ENCODE data around the gene RBM5. TPM values are rescaled to one million over a fixed set of nuclear protein-coding genes. Genes with fewer than 3 reads are reported as not detected.

The RBM5 gene
- total RNA-seq, 8 experiments from 2014 or later, result 117 to 288 (median 144) TPM

DNA sequence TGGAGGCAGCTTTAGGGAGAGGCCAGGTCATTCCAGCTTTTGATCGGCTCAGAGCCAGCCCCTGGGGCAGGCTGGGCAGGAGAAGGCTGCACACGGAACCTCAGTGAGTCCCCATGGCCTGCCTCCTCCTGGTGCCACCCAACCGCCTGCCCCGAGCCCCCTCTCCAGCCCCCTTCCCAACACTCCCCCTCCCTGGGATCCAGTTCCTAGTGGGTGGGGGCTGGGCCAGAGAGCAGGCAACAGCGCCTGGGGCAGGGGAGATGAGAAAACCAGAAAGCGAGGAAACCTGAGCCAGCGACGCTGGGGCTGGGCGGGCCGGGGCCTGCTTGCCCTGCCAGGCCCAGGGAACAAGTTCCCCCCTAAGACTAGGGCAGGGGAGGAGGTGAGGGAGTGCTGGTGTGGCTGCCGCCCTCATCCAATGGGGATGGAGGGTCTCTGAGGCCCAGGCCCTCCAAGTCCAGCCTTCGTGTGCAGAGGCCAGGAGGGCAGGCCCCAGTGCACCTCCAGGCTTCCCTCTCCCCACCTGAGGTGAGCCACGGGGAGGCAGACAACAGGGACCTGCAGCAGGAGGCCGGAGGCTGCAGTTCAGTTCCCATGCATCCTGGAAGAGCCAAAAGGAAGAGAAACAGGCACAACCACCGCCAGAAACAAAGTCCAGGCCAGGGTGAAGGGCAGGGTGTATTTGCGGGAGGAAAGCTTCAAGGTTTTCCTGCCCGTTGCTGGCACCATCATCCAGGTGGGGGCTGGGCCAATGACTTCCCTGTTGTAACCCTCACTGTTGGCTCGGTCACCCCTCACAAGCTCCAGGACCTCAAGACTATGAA is 62.4 kb downstream of the RBM5 start:
- 66 to 100% (median 73%) methylated on average over 1 to 3 of the region's 18 CpGs; no CpG with 5 or more reads in 6 of the 10 experiments for WGBS, 10 experiments
- no peak for ATAC-seq (replicated peaks in 6 of 8)
- in situ Hi-C loops (cut with MboI; ENCODE audit: low pct_unique_long_range_greater_than_20kb in 2 of 9, low sequenced_read_pairs in 9 of 9, unreplicated experiment in 9 of 9), result no loop called here
- peaks cover 3 to 9% of the 10 kb centered on the region in 2 donors for H3K4me1 ChIP-seq (replicated peaks in 1 of 2)
- H3K27ac ChIP-seq, result no peak overlapping the region
- H3K4me3 ChIP-seq, result no peak overlapping the region

DNA sequence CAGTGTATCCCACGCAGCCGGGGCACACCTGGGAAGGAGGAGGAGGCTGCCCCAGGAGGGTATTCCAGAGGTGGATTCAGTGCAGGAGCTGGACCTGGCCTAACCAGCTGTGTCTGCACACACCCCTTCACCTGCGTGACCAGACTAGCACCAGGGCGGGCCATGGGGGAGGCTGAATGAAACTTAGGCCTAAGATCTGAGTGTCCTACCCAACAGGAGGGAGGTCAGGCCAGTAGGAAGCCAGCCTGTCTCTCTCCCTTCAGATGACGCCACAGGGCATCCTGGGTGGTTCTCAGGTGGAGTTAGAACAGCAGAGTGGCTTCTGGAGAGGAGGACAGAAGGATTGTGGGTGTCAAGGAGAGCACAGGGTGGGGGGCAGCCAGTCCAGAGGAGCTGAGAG is 63.0 kb downstream of the RBM5 start:
- Histone ChIP-seq H3K4me1 (replicated peaks in 1 of 2) (peaks cover 9 to 10% of the 10 kb centered on the region in 2 donors), H3K4me3 (no peak overlapping the region), H3K27ac (no peak overlapping the region)
- 100% methylated on average over 1 of the region's 5 CpGs; no CpG with 5 or more reads in 9 of the 10 experiments for WGBS, 10 experiments
- in situ Hi-C loops (cut with MboI; ENCODE audit: low pct_unique_long_range_greater_than_20kb in 2 of 9, low sequenced_read_pairs in 9 of 9, unreplicated experiment in 9 of 9), result no loop called here
- ATAC-seq (replicated peaks in 6 of 8), result no peak

DNA sequence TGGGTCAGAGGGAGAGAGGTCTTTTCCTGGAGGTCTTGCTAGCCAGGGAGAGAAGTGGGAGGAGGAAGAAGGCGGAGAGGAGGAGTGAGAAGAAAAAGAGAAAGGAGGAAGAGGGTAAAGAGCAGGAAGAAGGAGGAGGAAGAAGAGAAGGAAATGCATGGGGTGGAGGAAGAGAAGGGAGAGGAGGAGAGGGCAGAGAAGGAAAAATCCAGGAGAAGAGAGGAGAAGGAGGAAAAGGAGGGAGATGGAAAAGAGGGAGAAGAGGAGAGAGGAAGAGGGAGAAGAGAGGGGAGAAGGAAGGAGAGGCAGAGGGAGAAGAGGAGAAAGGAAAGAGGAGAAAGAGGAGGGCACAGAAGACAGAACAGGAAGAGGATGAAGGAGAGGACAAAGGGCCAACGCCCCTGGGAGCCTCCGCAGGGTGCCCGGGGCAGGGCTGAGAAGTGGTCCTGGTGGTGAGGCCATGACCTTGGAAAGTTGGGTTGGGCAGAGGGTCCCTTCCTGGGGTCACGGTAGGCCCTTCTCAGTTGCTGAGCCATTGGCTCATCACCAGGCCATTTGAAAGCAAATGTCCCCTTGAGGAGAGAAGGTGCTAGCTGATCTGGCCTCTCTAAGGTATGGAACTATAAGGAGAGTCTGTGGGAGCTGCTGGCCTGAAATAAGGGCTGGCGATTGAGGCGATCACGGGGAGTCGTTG is 65.2 kb downstream of the RBM5 start:
- peaks cover 15 to 25% of the 10 kb centered on the region in 2 donors for H3K4me1 ChIP-seq (replicated peaks in 1 of 2)
- H3K27ac ChIP-seq, result no peak overlapping the region
- ATAC-seq (replicated peaks in 6 of 8), result no peak
- in situ Hi-C loops (cut with MboI; ENCODE audit: low pct_unique_long_range_greater_than_20kb in 2 of 9, low sequenced_read_pairs in 9 of 9, unreplicated experiment in 9 of 9), result no loop called here
- 24 to 91% (median 80%) methylated on average over 2 to 7 of the region's 9 CpGs for WGBS, 10 experiments
- peak overlapping the region; percentile 43 to 60 (median 46) for H3K4me3 ChIP-seq

DNA sequence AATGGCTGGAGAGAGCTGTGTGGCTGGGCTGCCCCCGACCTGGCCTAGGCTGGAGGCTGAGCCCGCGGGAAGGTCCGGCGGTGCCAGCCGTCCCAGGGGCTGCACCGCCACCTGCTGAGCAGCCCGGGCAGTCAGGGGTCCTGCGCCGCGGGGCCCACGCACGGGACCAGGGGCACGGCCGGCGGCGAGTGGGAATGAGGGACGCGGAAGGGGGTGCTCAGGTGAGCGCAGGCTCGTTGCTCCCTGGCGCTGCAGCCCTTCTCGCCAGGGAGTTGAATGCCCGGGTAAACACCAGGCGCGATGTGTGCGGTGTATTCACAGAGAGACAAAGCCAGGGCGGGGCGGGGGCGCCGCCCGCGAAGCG is 65.7 kb downstream of the RBM5 start:
- Histone ChIP-seq H3K4me1 (replicated peaks in 1 of 2) (peaks cover 15 to 25% of the 10 kb centered on the region in 2 donors), H3K27ac (no peak overlapping the region), H3K4me3 (peak overlapping the region; percentile 43 to 60 (median 46))
- 15% methylated on average over 10 of the region's 34 CpGs; no CpG with 5 or more reads in 9 of the 10 experiments for WGBS, 10 experiments
- in situ Hi-C loops (cut with MboI; ENCODE audit: low pct_unique_long_range_greater_than_20kb in 2 of 9, low sequenced_read_pairs in 9 of 9, unreplicated experiment in 9 of 9), result no loop called here
- peak in 6 of 8 experiments; percentile 21 to 54 (median 50) for ATAC-seq (replicated peaks in 6 of 8)

DNA sequence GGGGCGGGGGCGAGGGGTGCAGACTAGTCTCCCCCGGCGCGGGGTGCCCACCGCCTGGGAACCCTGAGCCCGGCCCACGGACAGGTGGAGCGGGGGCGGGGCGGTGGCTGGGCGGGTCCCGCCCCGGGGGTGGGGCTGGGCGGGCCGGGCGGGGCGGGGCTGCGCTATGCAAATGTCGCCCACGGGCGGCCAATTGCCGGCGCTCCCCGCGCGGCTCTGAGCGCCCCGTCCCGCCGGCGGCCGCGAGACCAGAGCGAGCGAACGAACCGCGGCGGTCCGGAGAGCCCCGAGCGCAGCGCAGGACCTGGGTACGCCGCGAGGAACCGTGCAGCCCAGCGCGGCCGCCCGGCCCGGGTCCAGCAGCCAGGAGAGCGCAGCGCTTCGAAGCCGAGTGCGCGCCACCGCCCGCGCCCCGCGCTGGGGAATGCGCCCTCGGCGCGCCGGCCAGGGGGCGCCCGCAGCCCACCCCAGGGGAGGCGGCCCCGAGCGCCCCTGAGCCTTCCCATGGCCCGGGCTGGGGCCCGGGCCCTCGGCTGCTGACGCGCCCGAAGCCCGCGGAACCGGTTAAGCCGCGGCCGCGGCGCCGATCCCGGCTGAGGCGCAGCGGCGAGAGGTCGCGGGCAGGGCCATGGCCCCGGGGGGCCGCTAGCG is 66.2 kb downstream of the RBM5 start, which contains the start of gene SEMA3F:
Gene SEMA3F (plus strand): TSS at position 485 of the 651 bp plus-strand sequence. CDS start 4,299 bp downstream, outside the sequence.
- in situ Hi-C loops (cut with MboI; ENCODE audit: low pct_unique_long_range_greater_than_20kb in 2 of 9, low sequenced_read_pairs in 9 of 9, unreplicated experiment in 9 of 9), result no loop called here
- ATAC-seq (replicated peaks in 6 of 8), result peak; percentile 85 to 93 (median 87)
- 0% methylated on average over 6 to 9 of the region's 98 CpGs; no CpG with 5 or more reads in 8 of the 10 experiments for WGBS, 10 experiments
- H3K4me3 ChIP-seq, result peak within 1 kb of the TSS; percentile 43 to 60 (median 46)
- no peak within 1 kb of the TSS for H3K27ac ChIP-seq
- peaks cover 15 to 25% of the 10 kb centered on the region in 2 donors for H3K4me1 ChIP-seq (replicated peaks in 1 of 2)

DNA sequence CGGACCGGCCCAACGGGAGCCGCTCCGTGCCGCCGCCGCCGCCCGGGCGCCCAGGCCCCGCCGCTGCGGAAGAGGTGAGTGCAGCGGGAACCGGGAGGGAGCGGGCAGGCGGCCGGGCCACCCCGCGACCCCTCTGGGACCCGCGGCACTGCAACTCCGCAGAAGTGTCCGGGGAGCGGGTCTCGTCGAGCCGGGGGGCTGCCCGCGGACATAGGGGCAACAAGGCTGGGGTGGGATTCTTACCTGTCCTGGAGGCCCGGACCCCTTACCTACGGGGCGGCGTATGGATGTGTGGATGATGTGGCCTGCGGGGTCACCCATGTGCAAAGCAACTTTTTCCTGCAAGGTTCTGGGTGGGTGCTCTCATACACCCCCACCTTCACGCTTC is 66.8 kb downstream of the RBM5 start:
- H3K27ac ChIP-seq, result no peak overlapping the region
- in situ Hi-C loops (cut with MboI; ENCODE audit: low pct_unique_long_range_greater_than_20kb in 2 of 9, low sequenced_read_pairs in 9 of 9, unreplicated experiment in 9 of 9), result no loop called here

DNA sequence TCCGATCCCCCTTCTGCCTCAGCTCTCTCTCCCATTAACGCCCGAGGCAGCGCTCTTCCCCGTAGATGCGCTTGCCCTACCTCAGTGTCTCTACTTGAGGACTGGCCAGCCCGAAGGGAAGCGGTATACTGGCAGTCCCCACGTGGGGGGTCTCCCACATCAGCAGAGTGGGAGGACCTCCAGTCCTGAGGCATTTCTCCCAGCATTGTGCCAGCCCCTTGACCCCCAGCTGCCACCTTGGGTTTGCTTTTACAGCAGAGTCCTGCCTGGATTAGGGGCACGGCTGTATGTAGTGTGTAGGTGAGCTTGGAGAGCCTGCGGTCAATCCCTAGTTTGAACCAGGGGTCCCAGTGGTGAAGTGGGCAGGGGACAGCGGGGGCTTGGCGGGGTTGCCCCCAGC is 67.2 kb downstream of the RBM5 start:
- ATAC-seq (replicated peaks in 6 of 8), result no peak
- WGBS, 10 experiments, result 5 to 50% (median 17%) methylated on average over 1 to 4 of the region's 13 CpGs; no CpG with 5 or more reads in 7 of the 10 experiments
- in situ Hi-C loops (cut with MboI; ENCODE audit: low pct_unique_long_range_greater_than_20kb in 2 of 9, low sequenced_read_pairs in 9 of 9, unreplicated experiment in 9 of 9), result no loop called here
- Histone ChIP-seq H3K27ac (no peak overlapping the region), H3K4me3 (peak overlapping the region; percentile 43 to 60 (median 46)), H3K4me1 (replicated peaks in 1 of 2) (peaks cover 18 to 29% of the 10 kb centered on the region in 2 donors)

More for the DNA sequence above, 66.8 kb downstream of the RBM5 start:
- no peak for ATAC-seq (replicated peaks in 6 of 8)
- Histone ChIP-seq H3K4me1 (replicated peaks in 1 of 2) (peaks cover 15 to 25% of the 10 kb centered on the region in 2 donors), H3K4me3 (peak overlapping the region; percentile 43 to 60 (median 46))
- 20% methylated on average over 1 of the region's 37 CpGs; no CpG with 5 or more reads in 9 of the 10 experiments for WGBS, 10 experiments

DNA sequence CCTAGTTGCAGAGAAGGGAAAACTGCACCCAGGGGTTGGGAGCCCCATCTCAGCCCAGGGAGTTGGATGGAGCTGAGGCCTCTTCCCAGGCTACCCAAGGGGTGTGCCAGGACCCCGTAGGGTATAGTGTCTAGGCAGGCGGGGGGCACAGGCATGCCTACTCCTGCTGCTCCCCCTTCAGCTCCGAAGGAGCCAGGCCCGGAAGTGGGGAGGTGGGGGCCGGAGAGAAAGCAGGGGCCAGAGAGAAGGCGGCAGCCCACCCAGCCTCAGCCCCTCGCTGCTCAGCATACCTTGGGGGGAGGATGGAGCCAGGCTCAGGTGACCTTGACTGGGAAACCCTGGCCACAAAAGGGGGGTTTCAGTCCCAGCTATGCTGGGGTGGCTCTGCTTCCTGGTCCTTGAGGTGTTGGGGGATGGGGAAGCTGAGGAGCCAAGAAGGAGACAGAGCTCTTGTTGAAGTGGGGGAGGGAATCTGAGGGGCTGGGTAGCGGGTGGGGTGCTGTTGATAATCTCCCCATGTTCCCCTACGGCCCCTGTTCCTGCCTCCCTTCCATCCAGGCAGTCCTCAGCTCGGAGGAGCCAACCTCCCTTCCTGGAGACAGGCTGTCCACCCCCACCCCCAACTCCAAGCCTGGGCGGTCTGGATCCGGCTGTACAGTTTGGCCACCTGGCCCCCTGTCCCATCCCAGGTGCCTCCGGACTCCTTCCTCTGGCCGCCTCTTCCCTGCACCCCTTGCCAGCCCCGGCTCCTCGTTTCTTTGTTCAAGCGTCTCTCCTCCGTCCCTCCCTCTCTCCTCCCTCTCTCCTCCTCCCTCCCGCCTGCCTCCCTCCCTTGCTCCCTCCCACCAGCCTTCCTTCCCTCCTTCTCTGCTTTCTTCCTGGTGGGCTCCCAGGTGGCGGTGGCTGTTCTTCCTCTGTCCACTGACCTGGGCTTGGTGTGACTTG is 68.1 kb downstream of the RBM5 start:
- H3K4me3 ChIP-seq, result peak overlapping the region in 2 of 5 donors; percentile 11
- H3K27ac ChIP-seq, result no peak overlapping the region
- WGBS, 10 experiments, result 17% methylated on average over 1 of the region's 20 CpGs; no CpG with 5 or more reads in 9 of the 10 experiments
- in situ Hi-C loops (cut with MboI; ENCODE audit: low pct_unique_long_range_greater_than_20kb in 2 of 9, low sequenced_read_pairs in 9 of 9, unreplicated experiment in 9 of 9), result no loop called here
- ATAC-seq (replicated peaks in 6 of 8), result peak in 1 of 8 experiments; percentile 7
- peaks cover 19 to 29% of the 10 kb centered on the region in 2 donors for H3K4me1 ChIP-seq (replicated peaks in 1 of 2)

DNA sequence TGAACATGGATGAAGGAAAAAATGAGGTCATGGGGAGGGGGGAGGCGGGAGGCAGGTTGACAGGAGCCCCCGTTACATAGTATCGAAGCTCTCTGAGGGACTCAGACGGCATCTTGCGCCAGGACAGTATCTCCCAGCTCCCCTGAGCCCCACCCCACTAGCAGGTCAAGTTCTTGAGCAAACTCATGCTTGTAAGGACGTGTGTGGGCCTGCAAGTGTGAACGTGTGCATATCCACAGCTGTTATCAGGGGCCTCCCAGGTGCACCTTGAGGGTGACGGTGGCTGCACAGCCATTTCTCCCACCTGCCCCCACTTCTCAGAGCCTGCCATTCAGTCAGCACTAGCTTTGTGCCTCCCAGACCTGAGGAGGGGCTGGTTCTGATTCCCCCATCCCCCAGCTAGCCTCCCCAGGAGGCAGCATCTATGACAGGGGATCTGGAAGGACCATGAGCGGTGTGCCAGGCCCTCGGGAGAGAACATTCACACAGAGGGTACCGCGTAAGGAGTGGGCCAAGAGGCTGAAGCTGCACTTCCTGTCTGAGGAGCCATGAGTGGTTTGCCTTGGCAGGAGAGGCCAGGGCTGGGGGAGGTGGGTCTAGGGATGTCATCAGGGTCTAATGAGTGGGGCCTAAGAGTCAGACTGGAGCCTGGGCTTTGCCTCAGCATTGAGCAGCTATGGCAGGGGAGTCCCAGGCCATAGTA is 69.3 kb downstream of the RBM5 start:
- Histone ChIP-seq H3K27ac (no peak overlapping the region), H3K4me1 (replicated peaks in 1 of 2) (peaks cover 19 to 29% of the 10 kb centered on the region in 2 donors), H3K4me3 (no peak overlapping the region)
- in situ Hi-C loops (cut with MboI; ENCODE audit: low pct_unique_long_range_greater_than_20kb in 2 of 9, low sequenced_read_pairs in 9 of 9, unreplicated experiment in 9 of 9), result no loop called here
- ATAC-seq (replicated peaks in 6 of 8), result no peak
- 50 to 100% (median 82%) methylated on average over 1 to 4 of the region's 12 CpGs; no CpG with 5 or more reads in 4 of the 10 experiments for WGBS, 10 experiments

DNA sequence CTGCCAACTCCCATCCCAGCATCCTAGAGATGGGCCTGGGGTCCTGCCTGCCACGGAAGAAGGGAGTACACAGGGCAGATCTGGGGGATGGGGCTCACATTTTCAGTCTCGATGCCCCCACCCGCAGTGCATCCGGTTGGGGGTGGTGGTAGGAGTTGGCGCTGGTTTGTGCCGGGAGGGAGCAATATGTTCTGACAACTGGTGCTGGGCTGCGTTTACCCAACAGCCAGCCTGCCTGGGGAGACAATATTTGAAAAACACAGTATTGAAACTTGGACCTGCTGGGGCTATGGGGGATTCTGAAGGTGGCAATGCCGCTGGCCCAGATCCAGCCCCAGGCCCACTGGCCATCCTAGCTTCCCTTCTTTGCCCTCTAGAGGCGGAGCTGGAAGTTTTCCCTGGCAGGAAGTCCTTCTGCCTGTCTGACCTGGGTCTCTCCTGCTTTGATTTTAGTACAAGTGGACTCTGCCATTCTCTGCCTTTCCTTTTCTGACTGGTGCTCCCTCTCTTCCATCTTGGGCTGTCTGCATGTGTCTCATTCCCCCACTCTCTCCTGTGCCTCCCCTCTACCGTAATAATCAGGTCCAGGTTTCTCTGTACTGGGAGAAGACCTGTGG is 69.9 kb downstream of the RBM5 start:
- in situ Hi-C loops (cut with MboI; ENCODE audit: low pct_unique_long_range_greater_than_20kb in 2 of 9, low sequenced_read_pairs in 9 of 9, unreplicated experiment in 9 of 9), result no loop called here
- H3K27ac ChIP-seq, result no peak overlapping the region
- WGBS, 10 experiments, result 17 to 100% (median 92%) methylated on average over 1 to 5 of the region's 10 CpGs; no CpG with 5 or more reads in 3 of the 10 experiments

DNA sequence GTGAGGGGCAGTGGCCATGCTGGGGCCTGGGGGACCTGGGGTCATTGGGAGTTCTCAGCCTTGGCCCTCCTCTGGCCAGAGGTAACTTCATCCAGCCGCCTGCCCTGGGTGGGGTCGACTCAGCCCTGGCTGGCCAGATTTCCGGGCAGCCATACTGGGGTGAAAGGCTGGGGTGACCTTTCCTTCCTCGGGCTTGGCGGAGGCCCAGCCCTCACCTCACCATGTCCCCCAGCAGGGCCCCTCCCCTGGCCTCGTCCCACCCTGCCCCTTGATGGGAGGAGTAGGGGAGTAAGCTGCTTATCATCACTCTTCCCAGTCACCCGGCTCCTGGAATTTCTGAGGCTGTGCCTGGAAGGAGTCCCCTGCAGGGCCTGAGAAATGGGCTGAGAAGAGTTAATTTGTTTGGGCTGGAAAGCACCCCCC is 71.9 kb downstream of the RBM5 start:
- peak in 1 of 8 experiments; percentile 34 for ATAC-seq (replicated peaks in 6 of 8)
- no peak overlapping the region for H3K27ac ChIP-seq
- no peak overlapping the region for H3K4me3 ChIP-seq
- H3K4me1 ChIP-seq (replicated peaks in 1 of 2), result peaks cover 22 to 26% of the 10 kb centered on the region in 2 donors
- no CpG with 5 or more reads among the region's 7 CpGs for WGBS, 10 experiments
- in situ Hi-C loops (cut with MboI; ENCODE audit: low pct_unique_long_range_greater_than_20kb in 2 of 9, low sequenced_read_pairs in 9 of 9, unreplicated experiment in 9 of 9), result no loop called here

More for the DNA sequence above, 69.9 kb downstream of the RBM5 start:
- Histone ChIP-seq H3K4me3 (no peak overlapping the region), H3K4me1 (replicated peaks in 1 of 2) (peaks cover 19 to 29% of the 10 kb centered on the region in 2 donors)
- ATAC-seq (replicated peaks in 6 of 8), result no peak
